K562 (cell line): ENCODE measurements around the gene TLX2. TPM values are rescaled to one million over a fixed set of nuclear protein-coding genes. Genes with fewer than 3 reads are reported as not detected.

Experiments
- AFF1 ChIP-seq, 2 experiments: fragments of 450-650 bp; IDR thresholded peaks; 2 replicates each; pipeline ENCODE4 v1.6.1; 2018; ENCODE audit warnings: mild to moderate bottlenecking in 2 of 2, low read depth in 1 of 2; ENCODE audit not compliant: partially characterized antibody in 2 of 2
- BCOR ChIP-seq: fragments of 450-650 bp; IDR thresholded peaks from 2 replicates; pipeline ENCODE4 v1.6.1; 2016
- E2F5 ChIP-seq: sonication (generic); formaldehyde crosslinking; IDR thresholded peaks from 2 replicates; pipeline ENCODE4 v1.8.0; 2022; ENCODE audit warnings: mild to moderate bottlenecking, missing genetic modification reagents
- FOXA3 ChIP-seq, 2 experiments: fragments of 450-650 bp in 1 of 2; sonication (generic) in 1 of 2; formaldehyde crosslinking; IDR thresholded peaks in 1 of 2; conservative IDR thresholded peaks in 1 of 2; 2 replicates each; pipeline versions ENCODE4 v1.4.0 to v1.8.0; 2020 to 2022; ENCODE audit warnings: mild to moderate bottlenecking in 2 of 2, missing genetic modification reagents in 1 of 2
- MTF1 ChIP-seq: fragments of 250-450 bp; sonication (Bioruptor Pico); IDR thresholded peaks from 2 replicates; pipeline ENCODE4 v1.9.0; 2021; ENCODE audit warnings: moderate library complexity, mild to moderate bottlenecking, inconsistent platforms, borderline replicate concordance
- PHTF2 ChIP-seq: fragments of 250-450 bp; sonication (Bioruptor Pico); IDR thresholded peaks from 2 replicates; pipeline ENCODE4 v1.5.0; 2021; ENCODE audit warnings: mild to moderate bottlenecking
- RBM39 ChIP-seq: fragments of 200-400 bp; formaldehyde crosslinking; optimal IDR thresholded peaks from 2 replicates; pipeline ENCODE3; 2018; ENCODE audit warnings: low read depth, low read length
- SMC3 ChIP-seq: conservative IDR thresholded peaks from 2 replicates; pipeline ENCODE4 v1.6.1; 2011; ENCODE audit warnings: low read depth, low read length, improper control_type of control experiment; ENCODE audit not compliant: insufficient read depth
- TFE3 ChIP-seq: fragments of 450-650 bp; formaldehyde crosslinking; IDR thresholded peaks from 2 replicates; pipeline ENCODE4 v1.4.0; 2020; ENCODE audit warnings: mild to moderate bottlenecking, mixed read lengths
- ZNF592 ChIP-seq: fragments of 450-650 bp; IDR thresholded peaks from 2 replicates; pipeline ENCODE4 v1.6.1; 2017; ENCODE audit warnings: antibody characterized with exemption, mild to moderate bottlenecking
- polyA plus RNA-seq, 8 experiments: library from polyadenylated mRNA; depleted of rRNA in 4 of 8; stranded (reverse) in 5 of 8; unstranded in 3 of 8; fragments of >200 nt; fragmentation: Nextera tagmentation in 2 of 8; fragmentation: Illumina TruSeq in 1 of 8; extraction: Ambion mirVana in 2 of 8; extraction: Trizol in 1 of 8; gene quantifications; 2 replicates each; pipeline versions ENCODE4 v1.2.1 to v1.2.3, GENCODE V29; 2011 to 2014; ENCODE audit warnings: inconsistent platforms in 1 of 8, missing spikeins in 1 of 8
- total RNA-seq, 7 experiments: library from RNA; depleted of rRNA in 6 of 7; stranded (reverse); fragments of >200 nt in 6 of 7; fragmentation: Illumina TruSeq in 2 of 7; extraction: Trizol in 2 of 7; gene quantifications; 2 replicates each; pipeline versions ENCODE4 v1.2.1 to v1.2.3, GENCODE V29; 2011 to 2021; ENCODE audit warnings: low replicate concordance in 1 of 7
- TF ChIP-seq, protein P1 (sequence below): fragments of 200-800 bp; sonication (Bioruptor generic); IDR thresholded peaks from 2 replicates; pipeline ENCODE4 v1.6.1; 2016; ENCODE audit warnings: missing genetic modification characterization, missing compliant biosample characterization

Gene TLX2
- total and polyA plus RNA-seq, 9 of the 15 experiments (the other 6 are each of a cell fraction or from before 2014, with no cell fraction given) = not detected

- TF ChIP-seq SMC3 (no peak), PHTF2 (CRISPR knock-in tag) (no peak), BCOR (no peak), RBM39 (no peak), TFE3 (CRISPR knock-in tag) (no peak), E2F5 (CRISPR knock-in tag) (no peak), FOXA3 (CRISPR knock-in tag; conservative IDR thresholded peaks at IDR 0.05 in 1 of 2, IDR thresholded peaks at IDR 0.05 in 1 of 2) (peak in 1 of 2 experiments; percentile 42; a peak in 1 of 4 replicates), MTF1 (CRISPR knock-in tag) (no peak), AFF1 (IDR thresholded peaks at IDR 0.05; ENCODE audit: low read depth in 1 of 2, partially characterized antibody in 2 of 2) (no peak), ZNF592 (no peak)
- TF ChIP-seq, protein P1, sequence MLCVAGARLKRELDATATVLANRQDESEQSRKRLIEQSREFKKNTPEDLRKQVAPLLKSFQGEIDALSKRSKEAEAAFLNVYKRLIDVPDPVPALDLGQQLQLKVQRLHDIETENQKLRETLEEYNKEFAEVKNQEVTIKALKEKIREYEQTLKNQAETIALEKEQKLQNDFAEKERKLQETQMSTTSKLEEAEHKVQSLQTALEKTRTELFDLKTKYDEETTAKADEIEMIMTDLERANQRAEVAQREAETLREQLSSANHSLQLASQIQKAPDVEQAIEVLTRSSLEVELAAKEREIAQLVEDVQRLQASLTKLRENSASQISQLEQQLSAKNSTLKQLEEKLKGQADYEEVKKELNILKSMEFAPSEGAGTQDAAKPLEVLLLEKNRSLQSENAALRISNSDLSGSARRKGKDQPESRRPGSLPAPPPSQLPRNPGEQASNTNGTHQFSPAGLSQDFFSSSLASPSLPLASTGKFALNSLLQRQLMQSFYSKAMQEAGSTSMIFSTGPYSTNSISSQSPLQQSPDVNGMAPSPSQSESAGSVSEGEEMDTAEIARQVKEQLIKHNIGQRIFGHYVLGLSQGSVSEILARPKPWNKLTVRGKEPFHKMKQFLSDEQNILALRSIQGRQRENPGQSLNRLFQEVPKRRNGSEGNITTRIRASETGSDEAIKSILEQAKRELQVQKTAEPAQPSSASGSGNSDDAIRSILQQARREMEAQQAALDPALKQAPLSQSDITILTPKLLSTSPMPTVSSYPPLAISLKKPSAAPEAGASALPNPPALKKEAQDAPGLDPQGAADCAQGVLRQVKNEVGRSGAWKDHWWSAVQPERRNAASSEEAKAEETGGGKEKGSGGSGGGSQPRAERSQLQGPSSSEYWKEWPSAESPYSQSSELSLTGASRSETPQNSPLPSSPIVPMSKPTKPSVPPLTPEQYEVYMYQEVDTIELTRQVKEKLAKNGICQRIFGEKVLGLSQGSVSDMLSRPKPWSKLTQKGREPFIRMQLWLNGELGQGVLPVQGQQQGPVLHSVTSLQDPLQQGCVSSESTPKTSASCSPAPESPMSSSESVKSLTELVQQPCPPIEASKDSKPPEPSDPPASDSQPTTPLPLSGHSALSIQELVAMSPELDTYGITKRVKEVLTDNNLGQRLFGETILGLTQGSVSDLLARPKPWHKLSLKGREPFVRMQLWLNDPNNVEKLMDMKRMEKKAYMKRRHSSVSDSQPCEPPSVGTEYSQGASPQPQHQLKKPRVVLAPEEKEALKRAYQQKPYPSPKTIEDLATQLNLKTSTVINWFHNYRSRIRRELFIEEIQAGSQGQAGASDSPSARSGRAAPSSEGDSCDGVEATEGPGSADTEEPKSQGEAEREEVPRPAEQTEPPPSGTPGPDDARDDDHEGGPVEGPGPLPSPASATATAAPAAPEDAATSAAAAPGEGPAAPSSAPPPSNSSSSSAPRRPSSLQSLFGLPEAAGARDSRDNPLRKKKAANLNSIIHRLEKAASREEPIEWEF = no peak
Measured at GRCh38 chr2:74532222-74532621, 18.0 kb downstream of the TLX2 start (continued).
